SK-N-SH (cell line): ENCODE data around the gene UBR3.

Source experiments
- EP300 ChIP-seq, 2 experiments: IDR thresholded peaks; 2 replicates each; pipeline versions ENCODE4 v1.4.0 to v1.6.1; 2012; ENCODE audit warnings: borderline replicate concordance in 1 of 2, low read depth in 1 of 2, low read length in 1 of 2
- FOXM1 ChIP-seq: IDR thresholded peaks from 2 replicates; pipeline ENCODE4 v1.4.0; 2012; ENCODE audit warnings: low read depth, mild to moderate bottlenecking
- GABPA ChIP-seq: IDR thresholded peaks from 2 replicates; pipeline ENCODE4 v1.4.0; 2012; ENCODE audit warnings: low read depth, mild to moderate bottlenecking
- POLR2AphosphoS5 ChIP-seq: IDR thresholded peaks from 2 replicates; pipeline ENCODE4 v1.6.1; 2012; ENCODE audit warnings: low read depth, low read length
- RCOR1 ChIP-seq: fragments of 150-350 bp; IDR thresholded peaks from 2 replicates; pipeline ENCODE4 v1.6.1; 2017; ENCODE audit warnings: antibody characterized with exemption, low read length
- SIN3A ChIP-seq: IDR thresholded peaks from 2 replicates; pipeline ENCODE4 v1.6.1; 2012; ENCODE audit warnings: low read depth, mild to moderate bottlenecking, low read length, moderate library complexity, borderline replicate concordance
- SMC3 ChIP-seq: IDR thresholded peaks from 2 replicates; pipeline ENCODE4 v1.6.1; 2012; ENCODE audit warnings: low read depth, low read length, improper control_type of control experiment
- TCF12 ChIP-seq: IDR thresholded peaks from 2 replicates; pipeline ENCODE4 v1.4.0; 2012
- TF ChIP-seq, protein P1 (sequence below): fragments of 200-600 bp; sonication (generic); IDR thresholded peaks from 2 replicates; pipeline ENCODE4 v1.6.1; 2017; ENCODE audit warnings: antibody characterized with exemption, mild to moderate bottlenecking, moderate library complexity
- TF ChIP-seq, protein P2 (sequence below): IDR thresholded peaks from 2 replicates; pipeline ENCODE4 v1.4.0; 2012; ENCODE audit warnings: low read depth

DNA sequence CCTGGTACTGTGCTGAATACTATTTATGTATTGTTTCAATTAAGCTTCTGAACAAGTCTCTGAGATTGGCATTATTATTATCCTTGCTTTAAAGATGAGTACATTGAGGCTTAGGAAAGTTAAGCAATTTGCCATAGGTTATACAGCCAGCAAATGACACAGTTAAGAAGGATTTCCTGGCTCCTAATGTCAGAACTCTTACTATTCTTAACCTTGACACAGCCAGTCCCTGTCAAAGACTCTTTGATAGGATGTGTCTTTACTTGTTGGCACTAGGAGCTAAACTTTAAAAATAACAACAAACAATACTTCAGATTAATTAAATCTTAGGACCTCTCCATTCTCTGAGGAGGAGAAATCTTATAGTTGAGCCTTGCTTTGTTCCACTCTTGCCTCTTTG is 70.6 kb downstream of the UBR3 start:
- TF ChIP-seq, protein P1, sequence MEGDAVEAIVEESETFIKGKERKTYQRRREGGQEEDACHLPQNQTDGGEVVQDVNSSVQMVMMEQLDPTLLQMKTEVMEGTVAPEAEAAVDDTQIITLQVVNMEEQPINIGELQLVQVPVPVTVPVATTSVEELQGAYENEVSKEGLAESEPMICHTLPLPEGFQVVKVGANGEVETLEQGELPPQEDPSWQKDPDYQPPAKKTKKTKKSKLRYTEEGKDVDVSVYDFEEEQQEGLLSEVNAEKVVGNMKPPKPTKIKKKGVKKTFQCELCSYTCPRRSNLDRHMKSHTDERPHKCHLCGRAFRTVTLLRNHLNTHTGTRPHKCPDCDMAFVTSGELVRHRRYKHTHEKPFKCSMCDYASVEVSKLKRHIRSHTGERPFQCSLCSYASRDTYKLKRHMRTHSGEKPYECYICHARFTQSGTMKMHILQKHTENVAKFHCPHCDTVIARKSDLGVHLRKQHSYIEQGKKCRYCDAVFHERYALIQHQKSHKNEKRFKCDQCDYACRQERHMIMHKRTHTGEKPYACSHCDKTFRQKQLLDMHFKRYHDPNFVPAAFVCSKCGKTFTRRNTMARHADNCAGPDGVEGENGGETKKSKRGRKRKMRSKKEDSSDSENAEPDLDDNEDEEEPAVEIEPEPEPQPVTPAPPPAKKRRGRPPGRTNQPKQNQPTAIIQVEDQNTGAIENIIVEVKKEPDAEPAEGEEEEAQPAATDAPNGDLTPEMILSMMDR = no peak
- TF ChIP-seq, protein P2, sequence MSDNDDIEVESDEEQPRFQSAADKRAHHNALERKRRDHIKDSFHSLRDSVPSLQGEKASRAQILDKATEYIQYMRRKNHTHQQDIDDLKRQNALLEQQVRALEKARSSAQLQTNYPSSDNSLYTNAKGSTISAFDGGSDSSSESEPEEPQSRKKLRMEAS = no peak
- TF ChIP-seq EP300 (IDR thresholded peaks at IDR 0.05; ENCODE audit: borderline replicate concordance in 1 of 2, low read depth in 1 of 2, low read length in 1 of 2) = no peak
- no peak for TF ChIP-seq SIN3A
- no peak for TF ChIP-seq TCF12
- TF ChIP-seq POLR2AphosphoS5 = no peak
- no peak for TF ChIP-seq GABPA
- TF ChIP-seq SMC3 = no peak
- no peak for TF ChIP-seq FOXM1
- no peak for TF ChIP-seq RCOR1
